Neural crest cell (in vitro differentiated cells): ENCODE measurements around the gene MAJIN. TPM values are rescaled to one million over a fixed set of nuclear protein-coding genes. Genes with fewer than 3 reads are reported as not detected.
"Not testable (repeated sequence)": the region's sequence is repeated elsewhere in the genome, so short reads cannot be mapped to it uniquely, and the experiment has no call there.

Experiments used
- DNase-seq: peaks from one replicate; pipeline ENCODE4 v3.0.0; 2021; ENCODE audit warnings: low read depth, mixed read lengths, low spot score
- H3K27ac Mint-ChIP-seq: one replicate; pipeline ENCODE4 v1.8.0; 2021; ENCODE audit warnings: mild to moderate bottlenecking, mixed read lengths; ENCODE audit not compliant: unreplicated experiment
- H3K27me3 Mint-ChIP-seq: 2 replicates; pipeline ENCODE4 v1.8.0; 2021; ENCODE audit warnings: low read depth, mild to moderate bottlenecking, mixed read lengths
- H3K36me3 Mint-ChIP-seq: 2 replicates; pipeline ENCODE4 v1.8.0; 2021; ENCODE audit warnings: low read depth, mild to moderate bottlenecking, mixed read lengths
- H3K4me1 Mint-ChIP-seq: 2 replicates; pipeline ENCODE4 v1.8.0; 2021; ENCODE audit warnings: mixed read lengths
- H3K4me3 Mint-ChIP-seq: one replicate; pipeline ENCODE4 v1.8.0; 2021; ENCODE audit warnings: mild to moderate bottlenecking, mixed read lengths
- H3K9me3 Mint-ChIP-seq: 2 replicates; pipeline ENCODE4 v1.8.0; 2021; ENCODE audit warnings: mixed read lengths
- total RNA-seq: library from RNA; stranded (reverse); gene quantifications from 2 replicates; pipeline ENCODE4 v1.2.1, GENCODE V29; 2021
- TF ChIP-seq, protein P1 (sequence below): fragments of 200-600 bp; sonication (generic); conservative IDR thresholded peaks from 2 replicates; pipeline ENCODE4 v1.5.0; 2021; ENCODE audit warnings: antibody characterized with exemption, mild to moderate bottlenecking

The MAJIN gene
- total RNA-seq, 1 donor from 2014 or later = not detected

DNA sequence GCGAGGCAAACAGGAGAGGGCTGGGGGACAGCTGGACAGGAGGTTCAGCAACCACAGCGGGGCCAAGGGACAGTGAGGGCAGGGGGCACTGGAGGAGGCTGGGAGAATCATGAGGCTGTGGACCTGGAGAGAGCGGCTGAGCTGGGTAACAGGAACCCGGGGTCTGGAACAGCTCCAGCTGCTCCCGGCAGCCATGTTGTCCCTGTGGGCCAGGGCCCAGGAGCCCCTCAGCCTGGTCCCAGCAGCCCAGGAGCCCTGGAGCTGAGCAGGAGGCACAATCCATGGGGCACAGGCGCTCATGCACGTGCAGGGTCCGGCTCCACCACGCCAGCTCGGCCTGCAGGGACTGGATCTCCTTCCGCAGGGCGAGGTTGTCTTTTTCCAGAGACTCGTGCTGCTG, 17.5 kb upstream of the MAJIN start:
- Mint-ChIP-seq H3K36me3 (no peaks in the 10 kb centered on the region), H3K27me3 (peaks cover 2% of the 10 kb centered on the region), H3K4me1 (peaks cover 13% of the 10 kb centered on the region), H3K4me3 (no peak overlapping the region), H3K9me3 (no peaks in the 10 kb centered on the region), H3K27ac (peak overlapping the region; percentile 81)
- TF ChIP-seq, protein P1, sequence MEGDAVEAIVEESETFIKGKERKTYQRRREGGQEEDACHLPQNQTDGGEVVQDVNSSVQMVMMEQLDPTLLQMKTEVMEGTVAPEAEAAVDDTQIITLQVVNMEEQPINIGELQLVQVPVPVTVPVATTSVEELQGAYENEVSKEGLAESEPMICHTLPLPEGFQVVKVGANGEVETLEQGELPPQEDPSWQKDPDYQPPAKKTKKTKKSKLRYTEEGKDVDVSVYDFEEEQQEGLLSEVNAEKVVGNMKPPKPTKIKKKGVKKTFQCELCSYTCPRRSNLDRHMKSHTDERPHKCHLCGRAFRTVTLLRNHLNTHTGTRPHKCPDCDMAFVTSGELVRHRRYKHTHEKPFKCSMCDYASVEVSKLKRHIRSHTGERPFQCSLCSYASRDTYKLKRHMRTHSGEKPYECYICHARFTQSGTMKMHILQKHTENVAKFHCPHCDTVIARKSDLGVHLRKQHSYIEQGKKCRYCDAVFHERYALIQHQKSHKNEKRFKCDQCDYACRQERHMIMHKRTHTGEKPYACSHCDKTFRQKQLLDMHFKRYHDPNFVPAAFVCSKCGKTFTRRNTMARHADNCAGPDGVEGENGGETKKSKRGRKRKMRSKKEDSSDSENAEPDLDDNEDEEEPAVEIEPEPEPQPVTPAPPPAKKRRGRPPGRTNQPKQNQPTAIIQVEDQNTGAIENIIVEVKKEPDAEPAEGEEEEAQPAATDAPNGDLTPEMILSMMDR = no peak
- DNase-seq = no peak

DNA sequence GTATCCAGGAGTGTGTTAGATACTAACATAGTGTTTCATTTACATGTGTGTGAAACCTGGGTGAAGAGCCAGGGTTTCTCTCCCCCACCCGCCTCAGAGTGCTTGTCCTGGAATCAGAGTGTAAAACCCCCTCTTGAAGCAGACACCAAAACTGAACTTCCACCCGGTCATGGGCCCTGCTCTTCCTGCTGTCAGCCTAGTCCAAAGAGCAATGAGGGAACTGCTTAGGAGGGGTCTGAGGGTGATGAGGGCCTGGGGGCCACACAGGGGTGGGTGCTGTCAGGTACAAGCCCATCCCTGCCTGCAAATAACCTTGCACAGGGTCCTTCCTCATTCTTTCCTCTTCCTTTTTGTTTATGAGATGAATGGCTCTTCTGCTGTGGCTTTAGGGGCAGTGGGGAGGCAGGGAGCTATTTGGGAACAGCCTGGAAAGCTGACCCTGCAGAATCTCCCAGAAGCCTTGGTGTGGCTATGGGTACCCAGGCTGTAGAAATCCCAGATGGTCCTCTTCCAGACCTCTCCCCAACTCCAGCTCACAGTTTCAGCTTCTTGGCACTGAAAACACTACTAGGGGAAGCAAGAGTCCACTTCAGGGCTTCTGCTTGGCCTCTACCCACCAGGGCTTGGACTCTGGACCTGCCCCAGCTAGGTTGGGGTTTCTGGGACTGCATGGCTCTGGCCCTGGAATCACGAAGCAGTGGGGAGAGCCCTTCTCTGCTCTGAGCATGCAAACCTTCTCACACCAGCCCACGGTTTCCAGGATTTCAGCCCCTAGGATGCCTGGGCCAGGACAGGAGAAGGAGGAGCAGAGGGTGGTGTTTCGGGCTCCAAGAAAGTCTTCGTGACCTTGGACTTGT, 16.3 kb upstream of the MAJIN start:
- Mint-ChIP-seq H3K27me3 (peaks cover 2% of the 10 kb centered on the region), H3K36me3 (no peaks in the 10 kb centered on the region), H3K4me1 (peaks cover 13% of the 10 kb centered on the region), H3K4me3 (no peak overlapping the region), H3K9me3 (no peaks in the 10 kb centered on the region), H3K27ac (no peak overlapping the region)
- TF ChIP-seq, protein P1 = no peak
- no peak for DNase-seq

DNA sequence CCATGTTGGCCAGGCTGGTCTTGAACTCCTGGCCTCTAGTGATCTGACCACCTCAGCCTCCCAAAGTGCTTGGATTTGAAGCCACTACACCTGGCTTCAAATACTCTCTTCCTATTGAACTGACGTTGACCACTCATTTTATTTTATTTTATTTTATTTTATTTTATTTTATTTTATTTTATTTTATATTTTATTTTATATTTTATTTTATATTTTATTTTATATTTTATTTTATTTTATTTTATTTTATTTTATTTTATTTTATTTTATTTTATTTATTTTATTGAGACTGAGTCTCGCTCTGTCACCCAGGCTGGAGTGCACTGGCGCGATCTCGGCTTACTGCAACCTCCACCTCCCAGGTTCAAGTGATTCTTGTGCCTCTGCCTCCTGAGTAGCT, 11.4 kb upstream of the MAJIN start:
- not testable (repeated sequence) for H3K4me1 Mint-ChIP-seq, DNase-seq, H3K27ac Mint-ChIP-seq, H3K4me3 Mint-ChIP-seq, H3K9me3 Mint-ChIP-seq, H3K36me3 Mint-ChIP-seq
- peaks cover 24% of the 10 kb centered on the region for H3K27me3 Mint-ChIP-seq

DNA sequence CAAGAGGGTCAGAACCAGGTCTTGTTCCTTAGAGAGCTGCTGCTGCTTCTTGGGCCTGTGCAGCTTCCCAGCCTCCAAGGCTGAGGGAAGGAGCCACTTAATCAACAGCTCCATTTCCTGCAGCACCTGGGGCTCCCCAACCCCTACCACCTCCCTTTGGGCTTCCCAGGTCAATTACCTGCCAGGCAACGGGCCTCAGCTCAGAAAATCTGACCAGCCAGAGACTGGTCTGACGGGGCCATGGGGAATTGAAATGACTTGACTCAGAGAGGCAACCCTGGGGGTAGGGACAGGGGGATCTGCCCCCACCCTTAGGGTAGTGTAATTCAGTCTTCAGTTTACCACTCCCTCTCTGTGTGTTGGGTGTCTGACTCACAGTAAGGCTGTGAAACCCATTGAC, 4.7 kb upstream of the MAJIN start:
- TF ChIP-seq, protein P1 = no peak

DNA sequence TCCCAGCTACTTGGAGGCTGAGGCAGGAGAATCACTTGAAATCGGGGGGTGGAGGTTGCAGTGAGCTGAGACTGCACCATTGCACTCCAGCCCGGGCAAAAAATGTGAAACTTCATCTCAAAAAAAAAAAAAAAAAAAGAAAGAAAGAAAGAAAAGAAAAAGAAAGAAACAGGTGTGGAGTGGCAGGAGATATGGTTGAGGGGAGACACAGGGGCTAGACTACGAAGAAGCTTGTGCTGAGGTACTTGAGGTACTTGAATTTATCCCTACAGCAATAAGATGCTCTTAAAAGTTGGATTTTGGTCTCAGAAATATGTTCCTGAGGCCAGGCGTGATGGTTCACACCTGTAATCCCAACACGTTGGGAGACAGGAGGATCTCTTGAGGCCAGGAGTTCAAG, 2.2 kb upstream of the MAJIN start:
- no peak overlapping the region for H3K4me3 Mint-ChIP-seq
- H3K27me3 Mint-ChIP-seq = peaks cover 5% of the 10 kb centered on the region
- no peak overlapping the region for H3K27ac Mint-ChIP-seq
- DNase-seq = no peak
- no peaks in the 10 kb centered on the region for H3K4me1 Mint-ChIP-seq
- no peaks in the 10 kb centered on the region for H3K36me3 Mint-ChIP-seq
- TF ChIP-seq, protein P1 = no peak
- H3K9me3 Mint-ChIP-seq = no peaks in the 10 kb centered on the region

More for the DNA sequence above, 4.7 kb upstream of the MAJIN start:
- H3K36me3 Mint-ChIP-seq = no peaks in the 10 kb centered on the region
- H3K27me3 Mint-ChIP-seq = peaks cover 15% of the 10 kb centered on the region
- H3K9me3 Mint-ChIP-seq = no peaks in the 10 kb centered on the region
- DNase-seq = no peak
- H3K27ac Mint-ChIP-seq = no peak overlapping the region
- no peaks in the 10 kb centered on the region for H3K4me1 Mint-ChIP-seq
- H3K4me3 Mint-ChIP-seq = no peak overlapping the region

DNA sequence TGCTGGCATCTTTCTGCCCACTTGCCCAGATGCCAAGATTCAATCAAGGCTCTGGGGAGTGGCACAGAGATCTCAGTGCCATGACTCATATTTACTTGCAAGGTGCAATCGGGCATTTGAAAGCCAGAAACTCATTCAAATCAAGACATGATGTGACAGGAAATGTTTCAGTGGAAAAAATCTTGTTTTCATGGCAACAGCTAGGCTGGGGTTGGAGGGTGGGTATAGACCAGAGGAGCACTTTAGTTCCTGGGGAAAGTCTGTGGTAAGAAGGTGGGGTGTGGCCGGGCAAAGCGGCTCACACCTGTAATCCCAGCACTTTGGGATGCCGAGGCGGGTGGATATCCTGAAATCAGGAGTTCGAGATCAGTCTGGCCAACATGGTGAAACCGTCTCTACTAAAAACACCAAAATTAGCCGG, 1.2 kb downstream of the MAJIN start:
- TF ChIP-seq, protein P1 = no peak
- Mint-ChIP-seq H3K4me3 (no peak overlapping the region), H3K27me3 (no peaks in the 10 kb centered on the region), H3K27ac (no peak overlapping the region), H3K36me3 (no peaks in the 10 kb centered on the region), H3K9me3 (no peaks in the 10 kb centered on the region), H3K4me1 (no peaks in the 10 kb centered on the region)
- DNase-seq = no peak
